PC-9 (cell line): ENCODE data around the gene SERP1. TPM values are rescaled to one million over a fixed set of nuclear protein-coding genes. Genes with fewer than 3 reads are reported as not detected.

Experiments
- BruUV-seq: library from RNA; stranded (reverse); fragments of 400-500 nt; replicated peaks from 2 replicates; lab custom pipeline; 2021; lab: Mats Ljungman, UMichigan
- CTCF ChIA-PET: fragments of 300-600 bp; sonication (Branson Sonifier 250); formaldehyde crosslinking; loops from one replicate; lab custom pipeline; 2022; ENCODE audit warnings: antibody characterized with exemption; lab: Charles Lee
- POLR2A ChIA-PET: fragments of 300-600 bp; sonication (Branson Sonifier 250); formaldehyde crosslinking; loops from one replicate; lab custom pipeline; 2022; ENCODE audit warnings: antibody characterized with exemption; ENCODE audit not compliant: unreplicated experiment; lab: Charles Lee
- DNase-seq, 2 experiments: peaks; one replicate each; pipeline versions ENCODE4 v3.0.0 to v3.0.0-alpha.2; 2015 to 2022; ENCODE audit warnings: mixed read lengths in 1 of 2
- H2AFZ ChIP-seq: fragments of 200-600 bp; sonication (generic); 2 replicates; pipeline ENCODE4 v1.8.1; 2017; ENCODE audit warnings: antibody characterized with exemption
- H3F3A ChIP-seq: fragments of 200-600 bp; sonication (generic); 2 replicates; pipeline ENCODE4 v1.8.1; 2017; ENCODE audit warnings: antibody characterized with exemption, mild to moderate bottlenecking, low read depth; ENCODE audit not compliant: insufficient read depth
- H3K27ac ChIP-seq: fragments of 200-600 bp; sonication (generic); 2 replicates; pipeline ENCODE4 v1.6.1; 2016; ENCODE audit warnings: mixed run types
- H3K27me3 ChIP-seq: fragments of 200-600 bp; sonication (generic); 2 replicates; pipeline ENCODE4 v1.6.1; 2016; ENCODE audit warnings: low read depth, mixed run types; ENCODE audit not compliant: insufficient read depth
- H3K36me3 ChIP-seq: fragments of 200-600 bp; sonication (generic); 2 replicates; pipeline ENCODE4 v1.6.1; 2016; ENCODE audit warnings: low read depth, mixed run types
- H3K4me1 ChIP-seq: fragments of 200-600 bp; sonication (generic); replicated peaks from 2 replicates; pipeline ENCODE4 v1.6.1; 2016; ENCODE audit warnings: mixed run types; ENCODE audit not compliant: insufficient read depth
- H3K4me2 ChIP-seq: fragments of 200-600 bp; sonication (generic); 2 replicates; pipeline ENCODE4 v1.6.1; 2017; ENCODE audit warnings: mixed run types
- H3K4me3 ChIP-seq: fragments of 200-600 bp; sonication (generic); 2 replicates; pipeline ENCODE4 v1.6.1; 2016; ENCODE audit warnings: mixed run types
- H3K79me2 ChIP-seq: fragments of 200-600 bp; sonication (generic); 2 replicates; pipeline ENCODE4 v1.6.1; 2017; ENCODE audit warnings: low read depth, mixed run types
- H3K9me2 ChIP-seq: fragments of 200-600 bp; sonication (generic); 2 replicates; pipeline ENCODE4 v1.8.1; 2017; ENCODE audit warnings: mild to moderate bottlenecking; ENCODE audit not compliant: insufficient read depth
- H3K9me3 ChIP-seq: fragments of 200-600 bp; sonication (generic); 2 replicates; pipeline ENCODE4 v1.8.1; 2016; ENCODE audit warnings: low read depth; ENCODE audit not compliant: insufficient read depth
- H4K20me1 ChIP-seq: fragments of 200-600 bp; sonication (generic); 2 replicates; pipeline ENCODE4 v1.8.1; 2017; ENCODE audit not compliant: insufficient read depth
- CTCF ChIP-seq: fragments of 200-600 bp; sonication (generic); conservative IDR thresholded peaks from 2 replicates; pipeline ENCODE4 v1.6.1; 2017; ENCODE audit warnings: mixed run types, antibody characterized with exemption, mild to moderate bottlenecking, moderate library complexity
- EZH2 ChIP-seq: fragments of 200-600 bp; sonication (generic); IDR thresholded peaks from 2 replicates; pipeline ENCODE4 v1.8.0; 2017; ENCODE audit warnings: antibody characterized with exemption, low read depth
- intact Hi-C: fragments of 100-400 bp; cut with micrococcal nuclease; formaldehyde crosslinking; loops from one replicate; pipeline ENCODE4 v1.10.0; 2022; ENCODE audit not compliant: unreplicated experiment
- total RNA-seq: library from RNA; stranded (reverse); gene quantifications from 2 replicates; pipeline ENCODE4 v1.2.3, GENCODE V29; 2021

SERP1 gene
- total RNA-seq, 1 experiment from 2014 or later, result 106 TPM

- intact Hi-C loops, result no loop called here
- BruUV-seq, result no TSS peak
- POLR2A ChIA-PET, result interaction anchor here (0.6 kb wide), 1 partner anchor 546 kb away, joined by 6 read pairs; no protein-coding TSS in a partner anchor
Observed at GRCh38 chr3:150564243-150564642, 17.9 kb upstream of the SERP1 start.

GRCh38 chr3:150557725-150558124 lies 11.4 kb upstream of the SERP1 start:
- ChIA-PET POLR2A (no interaction called here), CTCF (no interaction called here)
- Histone ChIP-seq H3K9me3 (no peaks in the 10 kb centered on the region), H4K20me1 (peaks cover 19% of the 10 kb centered on the region), H3K27me3 (no peaks in the 10 kb centered on the region), H3K36me3 (peaks cover 29% of the 10 kb centered on the region), H3K4me2 (no peak overlapping the region), H3K27ac (no peak overlapping the region), H3K79me2 (peaks cover 30% of the 10 kb centered on the region), H2AFZ (no peak overlapping the region), H3K4me1 (no peaks in the 10 kb centered on the region), H3K4me3 (no peak overlapping the region), H3K9me2 (no peaks in the 10 kb centered on the region), H3F3A (peaks cover 3% of the 10 kb centered on the region; the same call in 1 of the 2 replicates)
- TF ChIP-seq CTCF (no peak), EZH2 (no peak)
- no TSS peak for BruUV-seq
- DNase-seq, result no peak
- intact Hi-C loops, result no loop called here

More at GRCh38 chr3:150564243-150564642, 17.9 kb upstream of the SERP1 start:
- Histone ChIP-seq H3F3A (no peaks in the 10 kb centered on the region), H3K79me2 (no peaks in the 10 kb centered on the region), H2AFZ (no peak overlapping the region), H3K36me3 (peaks cover 35% of the 10 kb centered on the region), H3K4me3 (no peak overlapping the region), H3K9me3 (no peaks in the 10 kb centered on the region), H3K27me3 (no peaks in the 10 kb centered on the region), H3K4me2 (no peak overlapping the region), H3K27ac (no peak overlapping the region), H3K4me1 (no peaks in the 10 kb centered on the region), H3K9me2 (no peaks in the 10 kb centered on the region), H4K20me1 (peaks cover 4% of the 10 kb centered on the region)
- TF ChIP-seq EZH2, result no peak
- TF ChIP-seq CTCF, result no peak
- CTCF ChIA-PET, result no interaction called here
- DNase-seq, result no peak

- H3F3A ChIP-seq, result peaks cover 3% of the 10 kb centered on the region; the same call in 1 of the 2 replicates
- H3K9me2 ChIP-seq, result no peaks in the 10 kb centered on the region
- H3K4me1 ChIP-seq, result no peaks in the 10 kb centered on the region
- no peak for DNase-seq
- ChIA-PET POLR2A (interaction anchor here (0.6 to 0.7 kb wide), 2 partner anchors 123 to 590 kb away, joined by 3 read pairs; no protein-coding TSS in a partner anchor), CTCF (no interaction called here)
- no peak overlapping the region for H3K4me3 ChIP-seq
- peaks cover 30% of the 10 kb centered on the region for H3K79me2 ChIP-seq
- peaks cover 29% of the 10 kb centered on the region for H3K36me3 ChIP-seq
- no peak for TF ChIP-seq CTCF
- TF ChIP-seq EZH2, result no peak
- BruUV-seq, result no TSS peak
- H3K4me2 ChIP-seq, result no peak overlapping the region
- intact Hi-C loops, result no loop called here
- no peaks in the 10 kb centered on the region for H3K27me3 ChIP-seq
- no peak overlapping the region for H3K27ac ChIP-seq
- H4K20me1 ChIP-seq, result peaks cover 19% of the 10 kb centered on the region
- H2AFZ ChIP-seq, result no peak overlapping the region
- no peaks in the 10 kb centered on the region for H3K9me3 ChIP-seq
Observed at GRCh38 chr3:150556792-150557191, 10.5 kb upstream of the SERP1 start.
